Fibroblast of the conjunctiva (primary cell): ENCODE results near the gene SLC26A8.
"Not testable (repeated sequence)": the region's sequence is repeated elsewhere in the genome, so short reads cannot be mapped to it uniquely, and the experiment has no call there.

Experiments
- DNase-seq: peaks from one replicate; pipeline ENCODE4 v3.0.0-alpha.2; 2010; ENCODE audit warnings: low read depth

Gene SLC26A8

GRCh38 chr6:36015666-36016065, 8.8 kb downstream of the SLC26A8 start:
- no peak for DNase-seq

GRCh38 chr6:36000451-36000850, 24.0 kb downstream of the SLC26A8 start:
- DNase-seq, result no peak

DNA sequence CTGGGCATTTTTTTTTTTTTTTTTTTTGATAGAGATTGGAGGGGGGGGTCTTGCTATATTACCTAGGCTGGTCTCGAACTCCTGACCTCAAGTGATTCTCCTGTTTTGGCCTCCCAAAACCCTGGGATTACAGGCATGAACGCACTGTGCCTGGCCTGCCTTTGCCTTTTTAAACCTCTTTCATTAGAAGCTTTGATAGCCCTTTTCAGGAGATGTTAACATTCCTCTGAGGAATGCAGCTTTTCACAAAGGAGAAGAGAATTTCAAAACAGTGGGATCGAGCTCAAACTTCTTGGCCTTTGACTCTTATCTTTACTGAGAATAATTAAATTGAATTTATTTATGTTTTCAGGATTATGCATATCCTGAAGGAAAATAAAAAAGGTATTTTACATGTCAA, 31.3 kb downstream of the SLC26A8 start:
- no peak for DNase-seq

DNA sequence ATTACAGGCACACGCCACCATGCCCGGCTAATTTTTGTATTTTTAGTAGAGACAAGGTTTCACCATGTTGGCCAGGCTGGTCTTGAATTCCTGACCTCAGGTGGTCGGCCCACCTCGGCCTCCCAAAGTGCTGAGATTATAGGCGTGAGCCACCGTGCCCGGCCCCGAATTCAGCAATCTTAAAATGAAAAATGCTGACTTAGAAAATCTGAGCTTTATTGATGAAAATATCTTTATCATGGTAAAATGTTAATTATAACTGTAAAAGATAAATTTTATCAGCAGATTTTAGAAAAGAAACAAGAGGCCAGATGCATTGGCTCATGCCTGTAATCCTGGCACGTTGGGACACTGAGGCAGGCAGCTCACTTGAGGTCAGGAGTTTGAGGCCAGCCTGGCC, 36.4 kb downstream of the SLC26A8 start:
- not testable (repeated sequence) for DNase-seq

GRCh38 chr6:35984701-35985100, 39.7 kb downstream of the SLC26A8 start:
- no peak for DNase-seq

- DNase-seq, result no peak
Measured at GRCh38 chr6:35980991-35981645, 43.3 kb downstream of the SLC26A8 start.

DNA sequence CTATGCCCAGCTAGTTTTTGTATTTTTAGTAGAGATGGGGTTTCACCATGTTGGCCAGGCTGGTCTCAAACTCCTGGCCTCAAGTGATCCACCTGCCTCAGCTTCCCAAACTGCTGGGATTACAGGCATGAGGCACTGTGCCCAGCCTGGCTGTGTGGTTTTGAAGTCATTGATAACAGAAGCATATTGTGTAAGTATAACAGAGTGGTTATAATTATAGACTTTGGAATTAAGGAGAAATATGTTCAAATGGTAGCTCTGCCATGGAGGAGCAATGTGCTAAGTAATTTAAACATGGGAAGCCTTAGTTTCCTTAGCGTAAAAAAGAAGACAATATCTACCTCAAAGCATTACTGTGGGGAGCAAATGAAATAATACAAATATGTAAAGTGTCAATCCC, 44.3 kb downstream of the SLC26A8 start:
- not testable (repeated sequence) for DNase-seq

- no peak for DNase-seq
Measured at GRCh38 chr6:35977308-35977707, 47.1 kb downstream of the SLC26A8 start.

DNA sequence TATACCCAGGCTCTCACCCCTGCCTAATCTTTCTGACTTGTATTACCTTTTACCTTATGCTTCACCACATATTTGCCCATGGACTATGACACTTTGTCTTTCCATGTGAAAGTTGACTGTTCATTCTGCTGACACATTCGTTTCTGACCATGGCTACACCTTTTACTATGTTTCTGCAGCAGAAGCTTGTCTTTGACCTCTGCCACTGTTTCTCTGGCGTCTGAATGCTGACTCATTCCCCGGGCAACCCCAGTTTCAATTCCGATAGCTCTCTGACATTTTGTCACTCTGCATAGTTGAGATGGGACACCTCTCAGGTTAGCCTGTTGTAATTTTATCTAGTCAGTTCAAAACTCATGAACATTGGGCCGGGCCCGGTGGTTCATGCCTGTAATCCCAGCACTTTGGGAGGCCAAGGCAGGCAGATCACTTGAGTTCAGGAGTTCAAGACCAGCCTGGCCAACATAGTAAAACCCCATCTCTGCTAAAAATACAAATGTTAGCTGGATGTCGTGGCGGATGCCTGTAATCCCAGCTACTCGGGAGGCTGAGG, 50.7 kb downstream of the SLC26A8 start:
- no peak for DNase-seq

DNA sequence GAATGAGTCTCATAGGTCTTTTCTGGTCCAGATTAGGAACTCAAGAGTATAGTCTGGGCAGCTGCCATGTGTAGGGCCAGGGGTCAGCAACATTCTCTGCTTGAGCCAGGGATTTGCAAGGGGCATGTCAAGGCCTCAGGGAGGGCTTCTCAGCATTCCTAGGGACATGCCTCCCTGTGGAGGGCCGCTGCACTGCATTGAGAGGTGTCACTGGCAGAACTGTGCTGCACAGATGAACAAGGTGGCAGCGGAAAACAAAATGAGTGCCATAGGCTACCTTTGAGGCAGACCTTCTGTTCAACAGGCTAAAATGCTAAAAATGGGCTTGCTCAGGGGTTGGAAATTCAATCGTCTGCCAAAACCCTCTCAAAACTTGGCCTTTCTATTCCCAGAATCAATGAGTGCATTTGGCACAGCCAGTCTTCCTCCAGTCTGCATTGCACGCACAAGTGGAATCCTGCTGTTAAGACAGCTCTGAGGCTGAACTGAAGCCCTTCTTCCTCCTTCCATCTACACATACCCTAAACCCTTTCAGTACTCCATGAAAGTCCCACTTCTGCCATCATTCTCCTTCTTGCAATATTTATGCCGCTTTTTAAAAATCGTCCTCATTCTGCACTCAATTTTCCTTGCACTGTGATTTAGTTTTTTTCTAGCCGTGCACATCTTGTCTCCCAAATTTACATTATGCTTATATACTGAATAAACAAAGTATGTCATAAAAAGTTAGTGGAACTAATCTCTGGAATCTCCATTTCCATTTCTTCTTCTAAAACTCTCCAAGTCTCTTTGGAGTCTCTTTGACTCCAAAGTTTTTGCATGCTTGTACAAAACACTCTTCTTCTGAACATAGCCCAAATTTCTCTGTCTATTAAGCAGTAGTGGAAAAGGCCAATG, 51.7 kb downstream of the SLC26A8 start:
- DNase-seq, result no peak

DNA sequence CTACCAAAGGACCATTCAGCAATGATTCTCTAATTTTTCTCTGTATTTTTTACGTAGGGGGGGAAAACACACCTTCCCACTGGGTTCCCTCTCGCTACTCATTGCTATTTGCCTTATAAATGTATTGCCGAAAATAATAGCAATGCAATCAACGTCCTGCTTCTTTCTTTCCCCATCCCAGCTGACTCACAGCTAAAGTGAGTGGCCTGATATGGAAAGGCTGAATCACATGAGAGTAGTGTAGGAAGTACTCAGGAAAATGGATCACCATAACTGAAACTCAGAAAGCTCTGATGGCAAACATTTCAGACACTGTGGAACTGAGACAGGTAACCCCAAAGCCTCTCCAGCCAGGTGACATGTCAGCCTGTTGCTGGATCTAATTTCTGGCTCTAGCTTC, 54.3 kb downstream of the SLC26A8 start:
- DNase-seq, result no peak

DNA sequence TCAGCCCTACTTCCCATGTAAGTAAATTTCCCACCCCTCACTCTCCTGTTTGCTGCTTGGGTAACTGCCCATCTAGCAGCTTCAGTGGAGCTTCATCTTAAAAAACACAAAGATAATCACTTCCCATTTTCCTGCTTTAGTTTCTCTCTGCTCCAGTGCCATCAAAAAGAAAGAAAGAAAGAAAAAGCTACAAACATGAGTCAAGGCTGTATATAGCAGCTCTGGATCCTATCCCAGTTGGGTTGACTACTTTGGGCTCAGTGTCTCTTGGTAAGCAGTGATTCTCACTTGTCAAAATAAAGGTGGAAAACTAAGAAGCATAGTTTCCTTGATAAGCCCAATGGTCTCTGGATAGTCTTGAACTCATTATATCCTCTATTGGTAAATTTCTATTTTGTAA, 54.8 kb downstream of the SLC26A8 start:
- no peak for DNase-seq

GRCh38 chr6:35968821-35969220, 55.6 kb downstream of the SLC26A8 start:
- DNase-seq, result no peak

- DNase-seq, result no peak
Measured at GRCh38 chr6:35967076-35967774, 57.2 kb downstream of the SLC26A8 start.

DNA sequence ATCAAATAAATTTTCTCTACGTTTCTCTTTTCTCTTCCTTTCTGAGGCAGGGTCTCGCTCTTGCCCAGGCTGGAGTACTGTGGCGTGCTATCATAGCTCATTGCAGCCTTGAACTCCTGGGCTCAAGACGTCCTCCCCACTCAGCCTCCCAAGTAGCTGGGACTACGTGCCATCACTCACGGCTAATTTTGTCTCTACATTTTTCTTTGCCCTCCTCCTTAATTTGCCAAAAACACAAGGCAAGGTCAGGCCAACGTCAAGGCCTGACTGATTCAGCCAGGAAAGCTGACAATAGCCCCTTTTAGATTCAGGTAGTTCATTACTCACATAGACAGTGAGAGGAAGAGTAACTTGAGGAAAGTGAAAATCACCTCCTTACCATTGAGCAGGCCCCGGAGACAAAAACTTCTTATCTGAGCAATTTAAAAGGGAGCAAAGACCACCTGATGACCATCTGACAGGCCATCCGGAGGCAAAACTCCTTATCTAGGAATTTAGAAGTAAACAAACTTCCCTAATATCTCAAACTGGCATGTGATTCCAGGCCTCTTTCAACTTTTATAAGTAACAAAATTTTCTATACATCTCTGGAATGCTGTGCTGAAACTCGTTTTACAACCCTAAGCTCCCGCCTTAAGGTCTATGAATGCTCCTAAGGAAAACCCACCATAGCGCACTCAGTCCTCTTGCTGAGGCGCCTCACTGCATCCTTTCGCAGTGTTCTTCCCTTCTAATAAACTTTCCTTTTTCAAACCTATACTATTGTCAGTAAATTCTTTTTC, 61.5 kb downstream of the SLC26A8 start:
- no peak for DNase-seq

DNA sequence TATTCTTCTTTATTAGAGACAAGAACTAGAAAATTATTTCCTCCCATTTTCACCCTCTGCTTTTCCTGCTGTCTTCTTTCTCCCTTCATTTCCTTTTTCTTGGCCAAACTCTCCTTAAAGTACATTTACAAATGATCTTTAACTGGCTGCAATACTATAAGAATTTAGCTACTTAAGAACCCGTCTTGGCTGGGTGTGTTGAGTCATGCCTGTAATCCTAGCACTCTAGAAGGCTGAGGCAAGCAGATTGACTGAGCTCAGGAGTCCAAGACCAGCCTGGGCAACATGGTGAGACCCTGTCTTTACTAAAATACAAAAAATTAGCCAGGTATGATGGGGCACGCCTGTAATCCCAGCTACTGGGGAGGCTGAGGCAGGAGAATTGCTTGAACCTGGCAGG, 64.3 kb downstream of the SLC26A8 start:
- DNase-seq, result no peak

DNA sequence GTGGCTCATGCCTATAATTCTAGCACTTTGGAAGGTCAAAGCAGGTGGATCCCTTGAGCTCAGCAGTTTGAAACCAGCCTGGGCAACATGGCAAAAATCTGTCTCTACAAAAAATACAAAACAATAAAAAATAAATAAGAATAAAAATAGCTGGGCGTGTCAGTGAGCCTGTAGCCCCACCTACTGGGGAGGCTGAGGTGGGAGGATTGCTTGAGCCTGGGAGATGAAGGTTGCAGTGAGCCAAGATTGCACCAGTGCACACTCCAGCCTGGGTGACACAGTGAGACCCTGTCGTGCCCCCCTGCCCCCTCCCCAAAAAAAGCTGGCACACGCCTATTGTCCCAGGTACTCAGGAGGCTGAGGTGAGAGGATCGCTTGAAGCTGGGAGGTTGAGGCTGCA, 68.5 kb downstream of the SLC26A8 start:
- no peak for DNase-seq

- DNase-seq, result no peak
Measured at GRCh38 chr6:35955521-35955920, 68.9 kb downstream of the SLC26A8 start.

- no peak for DNase-seq
Measured at GRCh38 chr6:35955071-35955470, 69.4 kb downstream of the SLC26A8 start.

DNA sequence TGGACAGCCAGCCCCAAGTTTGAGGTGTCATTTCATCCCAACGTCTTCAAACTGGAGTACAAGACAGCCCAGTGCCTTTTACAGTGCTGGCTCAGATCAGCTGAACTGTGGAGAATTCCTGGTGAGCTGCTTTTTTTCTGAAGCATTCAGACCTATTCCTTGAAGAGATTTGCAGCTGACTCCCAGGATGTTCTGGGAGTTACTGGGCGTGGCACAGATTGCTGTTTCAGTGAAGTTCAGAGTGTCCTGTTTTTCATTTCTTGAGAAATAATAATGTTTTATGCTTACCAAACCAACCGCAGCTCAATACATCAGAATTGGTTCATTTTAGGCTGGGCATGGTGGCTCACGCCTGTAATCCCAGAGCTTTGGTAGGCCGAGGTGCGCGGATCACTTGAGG, 70.1 kb downstream of the SLC26A8 start:
- no peak for DNase-seq

- no peak for DNase-seq
Measured at GRCh38 chr6:35948725-35949124, 75.7 kb downstream of the SLC26A8 start.

- no peak for DNase-seq
Measured at GRCh38 chr6:35945650-35946025, 78.8 kb downstream of the SLC26A8 start.
